Spleen (tissue), 11 donors: ENCODE results near the gene IRGC. TPM values are rescaled to one million over a fixed set of nuclear protein-coding genes. Genes with fewer than 3 reads are reported as not detected.

Experiments
- DNase-seq: peaks from one replicate; pipeline ENCODE4 v3.0.0-alpha.2; 2020
- H3K27ac ChIP-seq, 8 donors: fragments of 200-600 bp; sonication (generic) in 7 of 8; 1 replicate in 4 of 8; 2 replicates in 4 of 8; pipeline versions ENCODE4 v1.5.0 to v1.8.0; 2016 to 2021; ENCODE audit warnings: inconsistent platforms in 4 of 8, mild to moderate bottlenecking in 4 of 8, moderate library complexity in 1 of 8
- H3K27me3 ChIP-seq, 7 donors: fragments of 200-600 bp; sonication (generic) in 6 of 7; replicated peaks in 1 of 7; 1 replicate in 4 of 7; 2 replicates in 3 of 7; pipeline versions ENCODE4 v1.5.0 to v1.8.0; 2016 to 2021; ENCODE audit warnings: inconsistent platforms in 3 of 7, mild to moderate bottlenecking in 1 of 7
- H3K36me3 ChIP-seq, 6 donors: fragments of 200-600 bp; sonication (generic) in 5 of 6; 1 replicate in 4 of 6; 2 replicates in 2 of 6; pipeline versions ENCODE4 v1.5.0 to v1.8.0; 2016 to 2021; ENCODE audit warnings: inconsistent platforms in 2 of 6
- H3K4me1 ChIP-seq, 6 donors: fragments of 200-600 bp; sonication (generic) in 5 of 6; 1 replicate in 3 of 6; 2 replicates in 3 of 6; pipeline versions ENCODE4 v1.5.0 to v1.8.0; 2016 to 2021; ENCODE audit warnings: inconsistent platforms in 3 of 6
- H3K4me3 ChIP-seq, 8 donors: fragments of 200-600 bp; sonication (generic) in 7 of 8; 1 replicate in 4 of 8; 2 replicates in 4 of 8; pipeline versions ENCODE4 v1.5.0 to v1.8.0; 2016 to 2021; ENCODE audit warnings: inconsistent platforms in 4 of 8, mild to moderate bottlenecking in 4 of 8, moderate library complexity in 2 of 8
- H3K9me3 ChIP-seq, 8 donors: fragments of 200-600 bp; sonication (generic) in 7 of 8; 1 replicate in 4 of 8; 2 replicates in 4 of 8; pipeline versions ENCODE4 v1.5.0 to v1.8.0; 2016 to 2021; ENCODE audit warnings: inconsistent platforms in 4 of 8
- POLR2A ChIP-seq, 3 donors: fragments of 450-650 bp; IDR thresholded peaks; one replicate each; pipeline ENCODE4 v1.5.1; 2017; ENCODE audit warnings: antibody characterized with exemption in 3 of 3, mild to moderate bottlenecking in 1 of 3
- POLR2AphosphoS5 ChIP-seq, 3 donors: sonication (generic); formaldehyde crosslinking; IDR thresholded peaks; one replicate each; pipeline ENCODE4 v1.5.1; 2017; ENCODE audit warnings: antibody characterized with exemption in 3 of 3
- WGBS, 5 donors: extraction: QIAGEN DNeasy Blood & Tissue Kit in 3 of 5; methylation state at CpG; one replicate each; pipeline versions ENCODE4 v1.1.5 to v1.1.7; 2013 to 2018; 5-methylcytosine and 5-hydroxymethylcytosine counted together
- intact Hi-C: fragments of 100-400 bp; cut with DNase I; formaldehyde crosslinking; loops from one replicate; pipeline ENCODE4 v1.15.0; 2023; ENCODE audit warnings: low total_unique reads
- polyA plus RNA-seq, 3 donors: library from polyadenylated mRNA; stranded (reverse); fragments of 200-250 nt; gene quantifications; one replicate each; pipeline ENCODE4 v1.2.1, GENCODE V29; 2013
- total RNA-seq, 7 donors: library from RNA; depleted of rRNA in 3 of 7; stranded (reverse); fragments of >200 nt in 3 of 7; fragmentation: NEBNext Ultra II Directional in 4 of 7; extraction: Animal tissue kit (Norgen Biotek cat#: 25700) in 4 of 7; gene quantifications; one replicate each; pipeline versions ENCODE4 v1.1.0 to v1.2.1, GENCODE V29; 2016 to 2021
- TF ChIP-seq, protein P1 (sequence below), 11 experiments: fragments of 200-600 bp in 7 of 11; fragments of 450-650 bp in 4 of 11; sonication (generic) in 4 of 11; IDR thresholded peaks in 8 of 11; conservative IDR thresholded peaks in 3 of 11; 1 replicate in 7 of 11; 2 replicates in 4 of 11; pipeline versions ENCODE4 v1.4.0 to v1.8.0; 2016 to 2021; ENCODE audit warnings: antibody characterized with exemption in 11 of 11, inconsistent platforms in 4 of 11, mild to moderate bottlenecking in 1 of 11
- donor health status: healthy with polysubstance abuse.
- donor health status: DM: no; HTN: no; CAD: no; lungs with moderate emphysema.
- donor health status: DM: no; HTN: no; CAD: no.
- donor health status: Bipolar disorder and iron deficiency.
- donor health status: healthy.
- donor health status: DM: no; HTN: no; CAD: no.
- donor health status: DM: yes; HTN: yes; CAD: no.

The IRGC gene
- total and polyA plus RNA-seq, 10 donors, result not detected

GRCh38 chr19:43708716-43709115 is 7.2 kb upstream of the IRGC start:
- Histone ChIP-seq H3K4me1 (no peaks in the 10 kb centered on the region), H3K9me3 (peaks cover 0 to 15% (median 9%) of the 10 kb centered on the region in 8 donors), H3K27ac (no peak overlapping the region), H3K27me3 (peaks cover 0 to 14% (median 0%) of the 10 kb centered on the region in 7 donors), H3K4me3 (no peak overlapping the region), H3K36me3 (no peaks in the 10 kb centered on the region)
- TF ChIP-seq POLR2A (IDR thresholded peaks at IDR 0.05) (no peak), POLR2AphosphoS5 (IDR thresholded peaks at IDR 0.05) (no peak)
- TF ChIP-seq, protein P1, sequence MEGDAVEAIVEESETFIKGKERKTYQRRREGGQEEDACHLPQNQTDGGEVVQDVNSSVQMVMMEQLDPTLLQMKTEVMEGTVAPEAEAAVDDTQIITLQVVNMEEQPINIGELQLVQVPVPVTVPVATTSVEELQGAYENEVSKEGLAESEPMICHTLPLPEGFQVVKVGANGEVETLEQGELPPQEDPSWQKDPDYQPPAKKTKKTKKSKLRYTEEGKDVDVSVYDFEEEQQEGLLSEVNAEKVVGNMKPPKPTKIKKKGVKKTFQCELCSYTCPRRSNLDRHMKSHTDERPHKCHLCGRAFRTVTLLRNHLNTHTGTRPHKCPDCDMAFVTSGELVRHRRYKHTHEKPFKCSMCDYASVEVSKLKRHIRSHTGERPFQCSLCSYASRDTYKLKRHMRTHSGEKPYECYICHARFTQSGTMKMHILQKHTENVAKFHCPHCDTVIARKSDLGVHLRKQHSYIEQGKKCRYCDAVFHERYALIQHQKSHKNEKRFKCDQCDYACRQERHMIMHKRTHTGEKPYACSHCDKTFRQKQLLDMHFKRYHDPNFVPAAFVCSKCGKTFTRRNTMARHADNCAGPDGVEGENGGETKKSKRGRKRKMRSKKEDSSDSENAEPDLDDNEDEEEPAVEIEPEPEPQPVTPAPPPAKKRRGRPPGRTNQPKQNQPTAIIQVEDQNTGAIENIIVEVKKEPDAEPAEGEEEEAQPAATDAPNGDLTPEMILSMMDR (IDR thresholded peaks at IDR 0.05 in 8 of 11, conservative IDR thresholded peaks at IDR 0.05 in 3 of 11), result no peak
- 63 to 90% (median 72%) methylated on average over 2 of the region's 2 CpGs for WGBS, 5 donors
- no peak for DNase-seq
- intact Hi-C loops, result no loop called here

GRCh38 chr19:43711751-43712355 is 4.0 kb upstream of the IRGC start:
- H3K27me3 ChIP-seq, result peaks cover 0 to 14% (median 0%) of the 10 kb centered on the region in 7 donors
- TF ChIP-seq, protein P1 (IDR thresholded peaks at IDR 0.05 in 8 of 11, conservative IDR thresholded peaks at IDR 0.05 in 3 of 11), result no peak
- TF ChIP-seq POLR2AphosphoS5 (IDR thresholded peaks at IDR 0.05) (no peak), POLR2A (IDR thresholded peaks at IDR 0.05) (no peak)
- WGBS, 5 donors, result 73 to 85% (median 81%) methylated on average over 12 of the region's 12 CpGs
- no peak overlapping the region for H3K27ac ChIP-seq
- intact Hi-C loops, result no loop called here
- DNase-seq, result no peak
- H3K9me3 ChIP-seq, result peaks cover 0 to 15% (median 9%) of the 10 kb centered on the region in 8 donors
- no peaks in the 10 kb centered on the region for H3K36me3 ChIP-seq
- no peak overlapping the region for H3K4me3 ChIP-seq
- H3K4me1 ChIP-seq, result no peaks in the 10 kb centered on the region

DNA sequence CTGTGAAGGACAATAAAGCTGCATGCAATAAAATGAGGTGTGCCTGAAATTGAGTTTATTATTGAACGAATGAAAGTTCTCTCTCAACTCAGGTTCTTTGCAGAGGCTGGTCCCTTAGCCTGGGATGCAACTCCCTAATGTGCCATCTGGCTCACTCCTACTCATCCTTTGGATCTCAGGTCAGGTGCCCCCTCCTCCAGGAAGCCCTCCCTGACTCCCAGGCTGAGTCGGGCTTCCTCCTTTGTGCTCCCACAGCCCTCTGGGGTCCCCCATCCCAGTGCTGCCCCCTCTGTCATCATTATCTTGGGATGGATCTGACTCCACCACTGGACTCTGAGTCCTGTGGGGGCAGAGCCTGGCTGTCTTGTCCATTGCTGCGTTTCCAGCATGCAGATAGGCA is 2.7 kb upstream of the IRGC start:
- TF ChIP-seq POLR2A (IDR thresholded peaks at IDR 0.05) (no peak), POLR2AphosphoS5 (IDR thresholded peaks at IDR 0.05) (no peak)
- TF ChIP-seq, protein P1 (IDR thresholded peaks at IDR 0.05 in 8 of 11, conservative IDR thresholded peaks at IDR 0.05 in 3 of 11), result no peak
- Histone ChIP-seq H3K36me3 (no peaks in the 10 kb centered on the region), H3K4me1 (no peaks in the 10 kb centered on the region), H3K27ac (no peak overlapping the region), H3K9me3 (peaks cover 0 to 14% (median 9%) of the 10 kb centered on the region in 8 donors), H3K4me3 (no peak overlapping the region), H3K27me3 (peaks cover 0 to 14% (median 0%) of the 10 kb centered on the region in 7 donors)
- no peak for DNase-seq
- intact Hi-C loops, result no loop called here
- WGBS, 5 donors, result 77 to 83% (median 81%) methylated on average over 3 of the region's 3 CpGs

GRCh38 chr19:43718627-43719377 is 2.9 kb downstream of the IRGC start:
- WGBS, 5 donors, result 92 to 96% (median 94%) methylated on average over 30 to 60 of the region's 60 CpGs

More at GRCh38 chr19:43718627-43719377, 2.9 kb downstream of the IRGC start:
- intact Hi-C loops, result no loop called here
- H3K4me1 ChIP-seq, result no peaks in the 10 kb centered on the region
- no peaks in the 10 kb centered on the region for H3K9me3 ChIP-seq
- H3K36me3 ChIP-seq, result no peaks in the 10 kb centered on the region
- no peaks in the 10 kb centered on the region for H3K27me3 ChIP-seq
- no peak overlapping the region for H3K27ac ChIP-seq
- no peak overlapping the region for H3K4me3 ChIP-seq
- TF ChIP-seq, protein P1 (IDR thresholded peaks at IDR 0.05 in 8 of 11, conservative IDR thresholded peaks at IDR 0.05 in 3 of 11), result no peak
- no peak for DNase-seq
